Ovary (tissue), 9 donors: Measurements from ENCODE around the gene TMEM219. TPM values are rescaled to one million over a fixed set of nuclear protein-coding genes. Genes with fewer than 3 reads are reported as not detected.

Experiments used
- DNase-seq, 5 donors: peaks; one replicate each; pipeline ENCODE4 v3.0.0-alpha.2; 2019 to 2020
- H3K27ac ChIP-seq, 2 donors: fragments of 200-600 bp; one replicate each; pipeline versions ENCODE4 v1.5.1 to v1.8.0; 2019 to 2022
- H3K27me3 ChIP-seq: fragments of 200-600 bp; one replicate; pipeline ENCODE4 v1.8.0; 2022
- H3K36me3 ChIP-seq: fragments of 200-600 bp; sonication (generic); one replicate; pipeline ENCODE4 v1.5.1; 2019
- H3K4me1 ChIP-seq: one replicate; pipeline ENCODE4 v1.8.1; 2013; ENCODE audit warnings: mild to moderate bottlenecking, moderate library complexity; ENCODE audit not compliant: insufficient read depth
- H3K4me3 ChIP-seq: fragments of 200-600 bp; sonication (generic); one replicate; pipeline ENCODE4 v1.5.1; 2017
- H3K9me3 ChIP-seq, 2 donors: fragments of 200-600 bp in 1 of 2; sonication (generic) in 1 of 2; one replicate each; pipeline versions ENCODE4 v1.5.1 to v1.8.1; 2013 to 2019; ENCODE audit warnings: mild to moderate bottlenecking in 1 of 2, moderate library complexity in 1 of 2
- EP300 ChIP-seq: sonication (generic); formaldehyde crosslinking; IDR thresholded peaks from one replicate; pipeline ENCODE4 v1.6.1; 2017; ENCODE audit warnings: antibody characterized with exemption
- POLR2A ChIP-seq: fragments of 450-650 bp; IDR thresholded peaks from one replicate; pipeline ENCODE4 v1.6.1; 2017; ENCODE audit warnings: antibody characterized with exemption, mild to moderate bottlenecking, moderate library complexity
- WGBS, 3 donors: extraction: QIAGEN DNeasy Blood & Tissue Kit in 1 of 3; methylation state at CpG; one replicate each; pipeline versions ENCODE4 v1.1.5 to v1.1.7; 2013 to 2017; 5-methylcytosine and 5-hydroxymethylcytosine counted together
- intact Hi-C, 4 donors: fragments of 100-400 bp; cut with DNase I; formaldehyde crosslinking; loops; one replicate each; pipeline versions ENCODE4 v1.11.0 to v1.15.1; 2022 to 2023
- polyA plus RNA-seq, 2 donors: library from polyadenylated mRNA; stranded (reverse); fragments of 200-250 nt in 1 of 2; fragments of 350-450 nt in 1 of 2; fragmentation: Illumina TruSeq in 1 of 2; extraction: RNeasy Lipid Tissue Mini Kit (QIAGEN cat#74804) in 1 of 2; gene quantifications; one replicate each; pipeline ENCODE4 v1.2.3, GENCODE V29; 2013 to 2014
- total RNA-seq, 7 donors: library from RNA; depleted of rRNA in 2 of 7; stranded (reverse); fragments of >200 nt in 2 of 7; fragmentation: NEBNext Ultra II Directional in 3 of 7; extraction: Animal tissue kit (Norgen Biotek cat#: 25700) in 3 of 7; gene quantifications; one replicate each; pipeline versions ENCODE4 v1.1.0 to v1.2.4, GENCODE V29; 2016 to 2023
- TF ChIP-seq, protein P1 (sequence below), 3 donors: fragments of 450-650 bp in 2 of 3; fragments of 200-600 bp in 1 of 3; IDR thresholded peaks; one replicate each; pipeline versions ENCODE4 v1.5.1 to v1.8.0; 2016 to 2022; ENCODE audit warnings: antibody characterized with exemption in 3 of 3, mild to moderate bottlenecking in 1 of 3
- donor health status: DM: no; HTN: no; CAD: no; lungs with moderate emphysema.
- donor health status: DM: no; HTN: no; CAD: no.
- donor health status: Bipolar disorder and iron deficiency.
- donor health status: DM: yes; HTN: yes; CAD: no.
- donor health status: DM: no; HTN: no; CAD: no.
- donor health status: DM: yes; HTN: yes; CAD: no.

The TMEM219 gene
- total and polyA plus RNA-seq, 9 donors: 81.3 to 143 (median 87.4) TPM

DNA sequence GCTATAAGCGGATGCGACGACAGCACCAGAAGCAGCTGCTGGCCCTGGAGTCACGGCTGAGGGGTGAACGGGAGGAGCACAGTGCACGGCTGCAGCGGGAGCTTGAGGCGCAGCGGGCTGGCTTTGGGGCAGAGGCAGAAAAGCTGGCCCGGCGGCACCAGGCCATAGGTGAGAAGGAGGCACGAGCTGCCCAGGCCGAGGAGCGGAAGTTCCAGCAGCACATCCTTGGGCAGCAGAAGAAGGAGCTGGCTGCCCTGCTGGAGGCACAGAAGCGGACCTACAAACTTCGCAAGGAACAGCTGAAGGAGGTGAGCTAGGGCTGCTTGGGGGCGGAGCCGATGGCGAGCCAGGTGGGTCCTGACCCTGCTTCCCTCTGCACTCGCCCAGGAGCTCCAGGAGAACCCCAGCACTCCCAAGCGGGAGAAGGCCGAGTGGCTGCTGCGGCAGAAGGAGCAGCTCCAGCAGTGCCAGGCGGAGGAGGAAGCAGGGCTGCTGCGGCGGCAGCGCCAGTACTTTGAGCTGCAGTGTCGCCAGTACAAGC lies 23.5 kb downstream of the TMEM219 start:
- H3K27me3 ChIP-seq: no peaks in the 10 kb centered on the region
- no peaks in the 10 kb centered on the region for H3K9me3 ChIP-seq
- peak in 1 of 5 donors; percentile 27 for DNase-seq
- intact Hi-C loops: no loop called here
- H3K4me3 ChIP-seq: no peak overlapping the region
- H3K36me3 ChIP-seq: no peaks in the 10 kb centered on the region
- WGBS, 3 donors: 91 to 92% (median 92%) methylated on average over 28 of the region's 28 CpGs
- no peaks in the 10 kb centered on the region for H3K4me1 ChIP-seq
- no peak for TF ChIP-seq POLR2A
- TF ChIP-seq, protein P1, sequence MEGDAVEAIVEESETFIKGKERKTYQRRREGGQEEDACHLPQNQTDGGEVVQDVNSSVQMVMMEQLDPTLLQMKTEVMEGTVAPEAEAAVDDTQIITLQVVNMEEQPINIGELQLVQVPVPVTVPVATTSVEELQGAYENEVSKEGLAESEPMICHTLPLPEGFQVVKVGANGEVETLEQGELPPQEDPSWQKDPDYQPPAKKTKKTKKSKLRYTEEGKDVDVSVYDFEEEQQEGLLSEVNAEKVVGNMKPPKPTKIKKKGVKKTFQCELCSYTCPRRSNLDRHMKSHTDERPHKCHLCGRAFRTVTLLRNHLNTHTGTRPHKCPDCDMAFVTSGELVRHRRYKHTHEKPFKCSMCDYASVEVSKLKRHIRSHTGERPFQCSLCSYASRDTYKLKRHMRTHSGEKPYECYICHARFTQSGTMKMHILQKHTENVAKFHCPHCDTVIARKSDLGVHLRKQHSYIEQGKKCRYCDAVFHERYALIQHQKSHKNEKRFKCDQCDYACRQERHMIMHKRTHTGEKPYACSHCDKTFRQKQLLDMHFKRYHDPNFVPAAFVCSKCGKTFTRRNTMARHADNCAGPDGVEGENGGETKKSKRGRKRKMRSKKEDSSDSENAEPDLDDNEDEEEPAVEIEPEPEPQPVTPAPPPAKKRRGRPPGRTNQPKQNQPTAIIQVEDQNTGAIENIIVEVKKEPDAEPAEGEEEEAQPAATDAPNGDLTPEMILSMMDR (IDR thresholded peaks at IDR 0.05): no peak
- TF ChIP-seq EP300: no peak
- H3K27ac ChIP-seq: no peak overlapping the region

DNA sequence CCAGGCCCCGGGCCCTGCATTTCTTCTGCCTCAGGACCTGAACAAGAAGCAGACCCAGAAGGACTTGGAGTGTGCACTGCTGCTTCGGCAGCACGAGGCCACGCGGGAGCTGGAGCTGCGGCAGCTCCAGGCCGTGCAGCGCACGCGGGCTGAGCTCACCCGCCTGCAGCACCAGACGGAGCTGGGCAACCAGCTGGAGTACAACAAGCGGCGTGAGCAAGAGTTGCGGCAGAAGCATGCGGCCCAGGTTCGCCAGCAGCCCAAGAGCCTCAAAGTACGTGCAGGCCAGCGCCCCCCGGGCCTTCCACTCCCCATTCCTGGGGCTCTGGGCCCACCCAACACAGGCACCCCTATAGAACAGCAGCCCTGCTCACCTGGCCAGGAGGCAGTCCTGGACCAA lies 24.4 kb downstream of the TMEM219 start:
- TF ChIP-seq POLR2A: no peak
- TF ChIP-seq EP300: no peak
- TF ChIP-seq, protein P1 (IDR thresholded peaks at IDR 0.05): no peak
- Histone ChIP-seq H3K4me1 (no peaks in the 10 kb centered on the region), H3K27me3 (no peaks in the 10 kb centered on the region), H3K27ac (no peak overlapping the region), H3K4me3 (no peak overlapping the region), H3K36me3 (no peaks in the 10 kb centered on the region), H3K9me3 (no peaks in the 10 kb centered on the region)
- intact Hi-C loops: no loop called here
- 87 to 93% (median 90%) methylated on average over 20 of the region's 20 CpGs for WGBS, 3 donors
- DNase-seq: peak in 1 of 5 donors; percentile 28

DNA sequence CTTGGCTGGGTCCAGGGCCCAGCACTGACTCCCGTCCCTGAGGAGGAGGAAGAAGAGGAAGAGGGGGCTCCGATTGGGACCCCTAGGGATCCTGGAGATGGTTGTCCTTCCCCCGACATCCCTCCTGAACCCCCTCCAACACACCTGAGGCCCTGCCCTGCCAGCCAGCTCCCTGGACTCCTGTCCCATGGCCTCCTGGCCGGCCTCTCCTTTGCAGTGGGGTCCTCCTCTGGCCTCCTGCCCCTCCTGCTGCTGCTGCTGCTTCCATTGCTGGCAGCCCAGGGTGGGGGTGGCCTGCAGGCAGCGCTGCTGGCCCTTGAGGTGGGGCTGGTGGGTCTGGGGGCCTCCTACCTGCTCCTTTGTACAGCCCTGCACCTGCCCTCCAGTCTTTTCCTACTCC lies 25.1 kb downstream of the TMEM219 start:
- Histone ChIP-seq H3K27me3 (no peaks in the 10 kb centered on the region), H3K36me3 (no peaks in the 10 kb centered on the region), H3K4me3 (no peak overlapping the region), H3K9me3 (no peaks in the 10 kb centered on the region), H3K4me1 (no peaks in the 10 kb centered on the region), H3K27ac (no peak overlapping the region)
- peak in 1 of 5 donors; percentile 26 for DNase-seq
- TF ChIP-seq POLR2A (no peak), EP300 (no peak)
- TF ChIP-seq, protein P1 (IDR thresholded peaks at IDR 0.05): no peak
- intact Hi-C loops: no loop called here
- 82 to 89% (median 88%) methylated on average over 5 of the region's 5 CpGs for WGBS, 3 donors

DNA sequence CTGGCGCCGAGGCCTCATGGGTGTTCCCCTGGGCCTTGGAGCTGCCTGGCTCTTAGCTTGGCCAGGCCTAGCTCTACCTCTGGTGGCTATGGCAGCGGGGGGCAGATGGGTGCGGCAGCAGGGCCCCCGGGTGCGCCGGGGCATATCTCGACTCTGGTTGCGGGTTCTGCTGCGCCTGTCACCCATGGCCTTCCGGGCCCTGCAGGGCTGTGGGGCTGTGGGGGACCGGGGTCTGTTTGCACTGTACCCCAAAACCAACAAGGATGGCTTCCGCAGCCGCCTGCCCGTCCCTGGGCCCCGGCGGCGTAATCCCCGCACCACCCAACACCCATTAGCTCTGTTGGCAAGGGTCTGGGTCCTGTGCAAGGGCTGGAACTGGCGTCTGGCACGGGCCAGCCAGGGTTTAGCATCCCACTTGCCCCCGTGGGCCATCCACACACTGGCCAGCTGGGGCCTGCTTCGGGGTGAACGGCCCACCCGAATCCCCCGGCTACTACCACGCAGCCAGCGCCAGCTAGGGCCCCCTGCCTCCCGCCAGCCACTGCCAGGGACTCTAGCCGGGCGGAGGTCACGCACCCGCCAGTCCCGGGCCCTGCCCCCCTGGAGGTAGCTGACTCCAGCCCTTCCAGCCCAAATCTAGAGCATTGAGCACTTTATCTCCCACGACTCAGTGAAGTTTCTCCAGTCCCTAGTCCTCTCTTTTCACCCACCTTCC lies 25.6 kb downstream of the TMEM219 start:
- H3K4me1 ChIP-seq: no peaks in the 10 kb centered on the region
- no peaks in the 10 kb centered on the region for H3K9me3 ChIP-seq
- WGBS, 3 donors: 84 to 89% (median 86%) methylated on average over 21 to 35 of the region's 35 CpGs
- H3K27me3 ChIP-seq: no peaks in the 10 kb centered on the region
- peak in 1 of 5 donors; percentile 35 for DNase-seq
- intact Hi-C loops: no loop called here
- H3K4me3 ChIP-seq: no peak overlapping the region
- no peak overlapping the region for H3K27ac ChIP-seq
- no peak for TF ChIP-seq POLR2A
- TF ChIP-seq, protein P1 (IDR thresholded peaks at IDR 0.05): no peak
- no peaks in the 10 kb centered on the region for H3K36me3 ChIP-seq
